Heart left ventricle (tissue), 16 donors: ENCODE data around the gene HPRT1. TPM values are rescaled to one million over a fixed set of nuclear protein-coding genes. Genes with fewer than 3 reads are reported as not detected.

Source experiments
- ATAC-seq, 4 donors: fragments of 200-7000 bp; cut with Tn5 transposase; one replicate each; pipeline ENCODE4 v1.9.1; 2020 to 2022; ENCODE audit warnings: moderate library complexity in 4 of 4, mild to moderate bottlenecking in 3 of 4, moderate number of reproducible peaks in 1 of 4
- DNase-seq, 5 donors: peaks; one replicate each; pipeline ENCODE4 v3.0.0-alpha.2; 2020
- H3K27ac ChIP-seq, 12 donors: fragments of 200-600 bp; sonication (generic) in 4 of 12; one replicate each; pipeline versions ENCODE4 v1.5.0 to v1.8.0; 2016 to 2022; ENCODE audit warnings: mild to moderate bottlenecking in 2 of 12
- H3K27me3 ChIP-seq, 9 donors: fragments of 200-600 bp; sonication (generic) in 2 of 9; one replicate each; pipeline versions ENCODE4 v1.5.1 to v1.8.0; 2016 to 2022; ENCODE audit warnings: mild to moderate bottlenecking in 3 of 9
- H3K36me3 ChIP-seq, 9 donors: fragments of 200-600 bp; sonication (generic) in 2 of 9; one replicate each; pipeline versions ENCODE4 v1.5.0 to v1.8.0; 2018 to 2022; ENCODE audit warnings: mild to moderate bottlenecking in 2 of 9
- H3K4me1 ChIP-seq, 12 donors: fragments of 200-600 bp; sonication (generic) in 4 of 12; one replicate each; pipeline versions ENCODE4 v1.5.0 to v1.8.0; 2016 to 2022; ENCODE audit warnings: mild to moderate bottlenecking in 3 of 12
- H3K4me3 ChIP-seq, 12 donors: fragments of 200-600 bp; sonication (generic) in 4 of 12; one replicate each; pipeline versions ENCODE4 v1.5.0 to v1.8.0; 2017 to 2022; ENCODE audit warnings: mild to moderate bottlenecking in 9 of 12, moderate library complexity in 4 of 12
- H3K9me3 ChIP-seq, 12 donors: fragments of 200-600 bp; sonication (generic) in 4 of 12; one replicate each; pipeline versions ENCODE4 v1.5.0 to v1.8.0; 2016 to 2022; ENCODE audit warnings: mild to moderate bottlenecking in 1 of 12
- CTCF ChIP-seq, 12 donors: fragments of 200-600 bp; sonication (generic) in 4 of 12; IDR thresholded peaks; one replicate each; pipeline versions ENCODE4 v1.5.0 to v1.8.0; 2018 to 2022; ENCODE audit warnings: antibody characterized with exemption in 12 of 12, mild to moderate bottlenecking in 5 of 12
- POLR2A ChIP-seq, 2 donors: fragments of 450-650 bp; IDR thresholded peaks; one replicate each; pipeline ENCODE4 v1.6.1; 2017; ENCODE audit warnings: antibody characterized with exemption in 2 of 2, mild to moderate bottlenecking in 2 of 2, moderate library complexity in 2 of 2
- WGBS, 4 donors: extraction: QIAGEN DNeasy Blood & Tissue Kit in 2 of 4; methylation state at CpG; one replicate each; pipeline versions ENCODE4 v1.1.5 to v1.1.7; 2013 to 2018; 5-methylcytosine and 5-hydroxymethylcytosine counted together
- intact Hi-C, 10 donors: fragments of 100-400 bp; cut with DNase I; formaldehyde crosslinking; loops; one replicate each; pipeline versions ENCODE4 v1.11.1 to v1.14.2; 2022
- polyA plus RNA-seq, 2 donors: library from polyadenylated mRNA; stranded (reverse); fragments of 200-250 nt; gene quantifications; one replicate each; pipeline ENCODE4 v1.2.3, GENCODE V29; 2013
- total RNA-seq, 9 donors: library from RNA; depleted of rRNA in 2 of 9; stranded (reverse); fragments of >200 nt in 2 of 9; fragmentation: NEBNext Ultra II Directional in 3 of 9; extraction: Animal tissue kit (Norgen Biotek cat#: 25700) in 3 of 9; gene quantifications; one replicate each; pipeline versions ENCODE4 v1.1.0 to v1.2.4, GENCODE V29; 2016 to 2023
- donor health status: ischemic (EF 13 %, LVEDD 7.1; RV severe dilation, severe dysfunction).
- donor health status: healthy with polysubstance abuse.
- donor health status: DM: no; HTN: yes; CAD: no.
- donor health status: DM: no; HTN: no; CAD: no.
- donor health status: ischemic (EF 25% LVEDD 6.9; RV normal size, moderate dysfunction).
- donor health status: ischemic (EF 25% LVEDD 5.7; RV mildly dilated, moderate dysfunction).
- donor health status: healthy.
- donor health status: DM: yes; HTN: yes; CAD: no.
- donor health status: ischemic (EF 35%, LVEDD 5.7; RV mildly dilated, moderate dysfunction).
- donor health status: nonischemic (EF 11% LVEDD 7.7; RV severe dilation, severe dysfunction).
- donor health status: DM: yes; HTN: yes; CAD: no.
- donor health status: PGD.
- donor health status: ischemic (EF 29% LVEDD 5.4; RV normal size, mild dysfunction).
- donor health status: nonischemic (EF 23%, LVEDD 6.1; RV moderate dilation, normal function).

The HPRT1 gene
- total and polyA plus RNA-seq, 11 donors = 9.2 to 35.1 (median 25.6) TPM

- Histone ChIP-seq H3K4me1 (no peaks in the 10 kb centered on the region), H3K27ac (no peak overlapping the region), H3K4me3 (no peak overlapping the region), H3K9me3 (no peaks in the 10 kb centered on the region), H3K27me3 (no peaks in the 10 kb centered on the region), H3K36me3 (peaks cover 0 to 63% (median 33%) of the 10 kb centered on the region in 9 donors)
- TF ChIP-seq POLR2A (IDR thresholded peaks at IDR 0.05) = no peak
- TF ChIP-seq CTCF (IDR thresholded peaks at IDR 0.05) = no peak
- DNase-seq (no peak), ATAC-seq (no peak)
- intact Hi-C loops = no loop called here
- 80 to 97% (median 90%) methylated on average over 6 of the region's 6 CpGs for WGBS, 4 donors
These were observed 40.2 kb upstream of the HPRT1 start for GRCh38 chrX:134419784-134420183.

GRCh38 chrX:134423606-134424005 lies 36.4 kb upstream of the HPRT1 start:
- no peak for ATAC-seq
- H3K27ac ChIP-seq = no peak overlapping the region
- DNase-seq = no peak
- no peaks in the 10 kb centered on the region for H3K27me3 ChIP-seq
- peaks cover 0 to 44% (median 4%) of the 10 kb centered on the region in 9 donors for H3K36me3 ChIP-seq
- no peaks in the 10 kb centered on the region for H3K9me3 ChIP-seq
- no peaks in the 10 kb centered on the region for H3K4me1 ChIP-seq
- intact Hi-C loops = no loop called here
- TF ChIP-seq CTCF (IDR thresholded peaks at IDR 0.05) (peak in 6 of 12 donors; percentile 9 to 25 (median 16)), POLR2A (IDR thresholded peaks at IDR 0.05) (no peak)
- 49 to 67% (median 56%) methylated on average over 5 of the region's 5 CpGs for WGBS, 4 donors
- no peak overlapping the region for H3K4me3 ChIP-seq

GRCh38 chrX:134426281-134426680 lies 33.7 kb upstream of the HPRT1 start:
- no peaks in the 10 kb centered on the region for H3K4me1 ChIP-seq
- no peak overlapping the region for H3K4me3 ChIP-seq
- ATAC-seq = no peak
- no peak for TF ChIP-seq CTCF (IDR thresholded peaks at IDR 0.05)
- TF ChIP-seq POLR2A (IDR thresholded peaks at IDR 0.05) = no peak
- H3K9me3 ChIP-seq = no peaks in the 10 kb centered on the region
- DNase-seq = no peak
- intact Hi-C loops = no loop called here
- H3K27ac ChIP-seq = no peak overlapping the region
- 76 to 86% (median 81%) methylated on average over 5 of the region's 5 CpGs for WGBS, 4 donors
- no peaks in the 10 kb centered on the region for H3K27me3 ChIP-seq
- H3K36me3 ChIP-seq = peaks cover 0 to 39% (median 4%) of the 10 kb centered on the region in 9 donors

GRCh38 chrX:134431894-134432293 lies 28.1 kb upstream of the HPRT1 start:
- Histone ChIP-seq H3K36me3 (peaks cover 0 to 19% (median 2%) of the 10 kb centered on the region in 9 donors), H3K4me3 (no peak overlapping the region), H3K9me3 (no peaks in the 10 kb centered on the region), H3K27ac (no peak overlapping the region), H3K4me1 (no peaks in the 10 kb centered on the region), H3K27me3 (no peaks in the 10 kb centered on the region)
- ATAC-seq (no peak), DNase-seq (no peak)
- TF ChIP-seq CTCF (IDR thresholded peaks at IDR 0.05) (no peak), POLR2A (IDR thresholded peaks at IDR 0.05) (no peak)
- 29 to 90% (median 62%) methylated on average over 2 of the region's 2 CpGs for whole genome bisulfite sequencing, 4 donors
- intact Hi-C loops = no loop called here
